ENCODE data around the gene BMF.
"Not testable (repeated sequence)": the region's sequence is repeated elsewhere in the genome, so short reads cannot be mapped to it uniquely, and the experiment has no call there.

The BMF gene

GRCh38 chr15:40150163-40150925 lies 41.7 kb upstream of the BMF start:
- DNase-seq (ENCODE audit: low read depth) = no peak
- TF ChIP-seq CTCF (IDR thresholded peaks at IDR 0.05; ENCODE audit: control insufficient read depth, extremely low read depth, insufficient read depth) = no peak
- no peak overlapping the region for H3K4me3 ChIP-seq (ENCODE audit: low read depth, low read length)

- no peak for DNase-seq (ENCODE audit: low read depth)
- TF ChIP-seq CTCF (IDR thresholded peaks at IDR 0.05; ENCODE audit: control insufficient read depth, extremely low read depth, insufficient read depth) = no peak
- no peak overlapping the region for H3K4me3 ChIP-seq (ENCODE audit: low read depth, low read length)
Measured at GRCh38 chr15:40149339-40149738, 40.7 kb upstream of the BMF start.

GRCh38 chr15:40146037-40146436 lies 37.4 kb upstream of the BMF start:
- DNase-seq (ENCODE audit: low read depth) = no peak
- no peak for TF ChIP-seq CTCF (IDR thresholded peaks at IDR 0.05; ENCODE audit: control insufficient read depth, extremely low read depth, insufficient read depth)
- H3K4me3 ChIP-seq (ENCODE audit: low read depth, low read length) = no peak overlapping the region

- no peak for DNase-seq (ENCODE audit: low read depth)
- TF ChIP-seq CTCF (IDR thresholded peaks at IDR 0.05; ENCODE audit: control insufficient read depth, extremely low read depth, insufficient read depth) = no peak
- H3K4me3 ChIP-seq (ENCODE audit: low read depth, low read length) = no peak overlapping the region
Measured at GRCh38 chr15:40142428-40142827, 33.7 kb upstream of the BMF start.

- not testable (repeated sequence) for H3K4me3 ChIP-seq (ENCODE audit: low read depth, low read length); DNase-seq (ENCODE audit: low read depth)
Measured at GRCh38 chr15:40138201-40138570, 29.5 kb upstream of the BMF start.

GRCh38 chr15:40137303-40138200 lies 28.9 kb upstream of the BMF start:
- H3K4me3 ChIP-seq (ENCODE audit: low read depth, low read length) = no peak overlapping the region
- DNase-seq (ENCODE audit: low read depth) = no peak
- TF ChIP-seq CTCF (IDR thresholded peaks at IDR 0.05; ENCODE audit: control insufficient read depth, extremely low read depth, insufficient read depth) = no peak

- TF ChIP-seq CTCF (IDR thresholded peaks at IDR 0.05; ENCODE audit: control insufficient read depth, extremely low read depth, insufficient read depth) = no peak
- no peak overlapping the region for H3K4me3 ChIP-seq (ENCODE audit: low read depth, low read length)
- DNase-seq (ENCODE audit: low read depth) = no peak
Measured at GRCh38 chr15:40136470-40137302, 28.0 kb upstream of the BMF start.

GRCh38 chr15:40135846-40136450 lies 27.3 kb upstream of the BMF start:
- H3K4me3 ChIP-seq (ENCODE audit: low read depth, low read length); DNase-seq (ENCODE audit: low read depth): not testable (repeated sequence)
